DMS79 (cell line): ENCODE measurements around the gene RNLS.
"Not testable (repeated sequence)": the region's sequence is repeated elsewhere in the genome, so short reads cannot be mapped to it uniquely, and the experiment has no call there.

Experiments used
- DNase-seq: peaks from one replicate; lab custom pipeline; 2025; lab: John Stamatoyannopoulos, UW

Gene RNLS

GRCh38 chr10:88343761-88344484, 239.2 kb downstream of the RNLS start:
- no peak for DNase-seq

- no peak for DNase-seq
These were observed 240.3 kb downstream of the RNLS start for GRCh38 chr10:88342733-88343310.

- DNase-seq, result no peak
These were observed 246.0 kb downstream of the RNLS start for GRCh38 chr10:88337134-88337533.

DNA sequence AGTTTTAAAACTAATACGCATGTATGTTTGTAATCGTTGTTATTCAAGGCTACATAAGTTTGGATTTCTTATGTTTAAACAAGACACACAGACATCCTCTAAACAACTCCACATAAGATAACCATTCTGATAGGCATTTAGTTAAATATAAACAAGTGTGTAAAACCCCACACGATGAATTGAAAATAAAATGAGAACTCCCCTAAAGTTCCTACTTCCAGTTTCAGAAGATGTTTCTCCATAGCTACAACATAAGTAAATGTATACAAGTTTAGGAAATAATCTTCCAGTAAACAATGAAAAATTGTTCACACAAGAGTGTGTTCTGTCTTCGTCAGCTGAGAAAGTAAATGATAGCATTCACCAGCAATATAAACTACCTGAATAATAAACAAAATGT, 246.8 kb downstream of the RNLS start:
- DNase-seq, result no peak

GRCh38 chr10:88333248-88333630, 249.9 kb downstream of the RNLS start:
- no peak for DNase-seq

GRCh38 chr10:88332503-88333247, 250.4 kb downstream of the RNLS start:
- no peak for DNase-seq

GRCh38 chr10:88330174-88330573, 252.9 kb downstream of the RNLS start:
- DNase-seq, result no peak

DNA sequence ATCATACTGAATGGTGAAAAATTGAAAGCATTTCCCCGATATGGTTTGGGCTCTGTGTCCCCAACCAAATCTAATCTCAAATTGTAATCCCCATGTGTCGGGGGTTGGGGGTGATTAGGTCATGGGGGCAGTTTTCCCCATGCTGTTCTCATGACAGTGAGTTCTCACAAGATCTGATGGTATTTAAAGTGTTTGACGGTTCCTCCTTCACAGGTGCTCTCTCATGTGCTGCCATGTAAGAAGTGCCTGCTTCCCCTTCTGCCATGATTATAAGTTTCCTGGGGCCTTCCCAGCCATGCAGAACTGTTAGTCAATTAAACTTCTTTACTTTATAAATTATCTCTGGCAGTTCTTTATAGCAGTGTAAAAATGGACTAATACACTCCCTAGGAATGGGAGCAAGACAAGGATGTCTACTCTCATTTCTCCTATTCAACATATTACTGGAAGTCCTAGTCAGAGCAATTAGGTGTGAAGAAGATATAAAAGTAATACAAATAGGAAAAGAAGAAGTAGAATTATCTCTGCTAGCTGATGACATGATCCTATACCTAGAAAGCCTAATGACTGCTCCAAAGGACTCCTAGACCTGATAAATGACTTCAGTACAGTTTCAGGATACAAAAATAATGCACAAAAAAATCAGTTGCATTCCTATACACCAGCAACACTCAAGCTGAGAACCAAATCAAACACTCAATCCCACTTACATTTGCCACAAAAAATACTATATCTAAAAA, 260.6 kb downstream of the RNLS start:
- no peak for DNase-seq

GRCh38 chr10:88319960-88320517, 263.1 kb downstream of the RNLS start:
- DNase-seq, result no peak

- DNase-seq, result no peak
These were observed 264.3 kb downstream of the RNLS start for GRCh38 chr10:88318803-88319202.

DNA sequence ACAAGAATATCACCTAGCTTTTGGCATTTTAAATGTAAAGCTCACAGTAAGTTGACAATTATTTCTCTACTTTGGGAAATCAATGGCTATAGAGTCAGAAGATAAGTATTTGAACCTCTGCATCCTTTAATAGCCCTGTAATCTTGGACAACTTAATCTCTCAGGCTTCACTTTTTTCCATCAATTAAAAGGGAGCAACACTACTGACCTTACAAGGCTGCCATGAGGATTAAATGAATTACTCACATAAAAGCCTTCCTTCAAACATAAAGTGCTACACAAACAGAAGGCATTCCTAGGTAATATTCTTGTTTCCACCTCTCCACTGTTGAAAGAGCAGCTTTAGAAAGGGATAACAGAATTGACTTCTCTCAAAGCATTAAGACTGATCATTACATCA, 266.0 kb downstream of the RNLS start:
- DNase-seq, result no peak

DNA sequence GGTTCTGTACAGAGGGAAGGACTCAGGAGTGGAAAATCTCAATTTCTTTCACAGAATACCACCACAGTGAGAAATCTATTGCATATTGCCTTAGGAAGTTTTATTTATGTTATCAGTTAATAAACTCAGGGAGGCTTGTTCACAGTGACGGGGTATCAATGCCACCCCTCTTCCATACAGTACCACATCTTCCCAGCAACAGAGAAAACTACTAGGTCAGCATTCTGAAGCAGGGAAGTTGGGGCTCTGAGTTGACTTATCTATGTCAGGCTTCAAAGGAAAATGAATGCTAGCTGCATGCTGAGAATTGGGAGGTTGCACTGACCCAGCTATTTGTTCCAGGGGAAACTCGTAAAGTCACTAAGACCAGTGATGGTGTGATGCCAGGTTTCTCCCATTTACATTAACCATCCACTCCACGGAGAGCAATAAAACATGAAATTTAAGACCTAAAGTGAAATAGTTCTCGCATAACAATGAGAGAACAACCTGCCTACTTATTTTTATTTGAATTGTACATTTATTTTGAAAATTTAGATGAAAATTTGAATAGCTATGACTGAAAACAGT, 266.7 kb downstream of the RNLS start:
- no peak for DNase-seq

DNA sequence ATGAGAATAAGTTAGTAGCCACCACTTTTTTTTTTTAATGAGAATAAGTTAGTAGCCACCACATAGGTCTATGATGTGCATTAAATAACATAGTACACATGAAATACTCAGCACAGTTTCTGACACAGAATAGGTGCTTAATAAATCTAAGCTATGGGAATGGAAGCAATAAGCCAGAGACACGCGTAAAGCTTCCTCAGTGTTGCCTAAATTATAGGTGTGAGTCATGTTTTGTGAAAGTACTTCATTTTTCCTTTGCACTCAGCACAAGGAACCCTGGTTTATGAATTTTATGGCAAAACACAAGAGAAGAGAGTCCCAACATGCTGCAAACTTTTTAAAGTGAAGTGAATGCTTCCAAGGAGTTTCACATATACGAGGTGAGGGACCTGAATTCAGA, 267.4 kb downstream of the RNLS start:
- DNase-seq, result no peak

DNA sequence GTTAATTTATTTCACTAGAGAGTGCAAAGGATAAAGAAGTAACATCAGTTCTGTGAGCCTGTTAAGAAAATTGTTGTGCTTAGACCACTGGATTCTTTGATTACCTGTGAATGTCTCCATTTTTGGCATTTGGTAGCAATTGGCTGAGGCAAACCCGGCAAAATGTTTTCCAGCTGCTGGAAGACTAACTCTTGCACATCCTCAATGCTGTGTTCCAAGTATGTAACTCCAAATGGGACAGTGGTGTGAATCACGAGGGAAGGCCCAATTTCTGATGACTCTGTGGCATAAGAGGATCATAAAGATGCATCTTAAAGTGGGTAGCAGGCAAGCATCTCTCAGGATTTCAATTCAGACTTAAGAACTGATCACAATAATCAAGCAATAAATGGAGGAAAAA, 268.8 kb downstream of the RNLS start:
- no peak for DNase-seq

DNA sequence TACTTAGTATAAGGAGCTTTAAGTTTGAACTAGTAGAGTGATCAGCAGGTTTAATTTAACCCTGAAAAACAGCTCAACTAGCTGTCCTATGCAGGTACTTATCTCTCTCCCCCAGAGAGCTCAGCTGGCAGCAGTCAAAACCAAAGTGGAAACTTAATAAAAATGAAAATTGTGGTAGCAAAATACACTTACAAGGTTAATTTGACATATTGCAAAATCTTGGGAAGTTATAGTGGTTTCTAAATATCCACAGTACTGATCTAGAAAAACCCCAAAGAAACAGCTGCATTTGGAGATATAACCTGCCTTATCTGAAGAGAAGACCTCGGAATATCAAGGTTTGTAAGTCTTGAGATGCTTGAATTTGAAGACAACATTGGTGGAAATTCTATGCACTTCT, 269.2 kb downstream of the RNLS start:
- no peak for DNase-seq

DNA sequence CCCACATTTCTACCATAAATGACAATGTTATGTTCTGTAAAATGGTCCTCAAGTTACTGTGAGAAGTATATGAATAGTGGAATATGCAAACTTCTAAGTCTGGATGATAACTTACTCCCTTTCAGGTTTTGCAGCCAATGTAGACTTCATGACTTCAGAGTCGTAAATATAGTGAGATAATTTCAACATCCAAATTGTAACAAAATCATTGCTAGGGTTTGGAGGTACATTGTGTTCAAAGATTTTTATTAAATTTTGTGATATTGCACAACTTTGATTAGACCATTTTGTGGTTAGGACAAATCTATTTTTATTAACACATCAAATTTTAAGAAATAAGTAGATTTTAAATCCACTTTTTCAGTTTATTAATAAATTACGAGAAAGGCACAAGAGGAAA, 270.3 kb downstream of the RNLS start:
- DNase-seq, result no peak

GRCh38 chr10:88311264-88311663, 271.9 kb downstream of the RNLS start:
- DNase-seq, result no peak

- no peak for DNase-seq
These were observed 273.8 kb downstream of the RNLS start for GRCh38 chr10:88309365-88309764.

DNA sequence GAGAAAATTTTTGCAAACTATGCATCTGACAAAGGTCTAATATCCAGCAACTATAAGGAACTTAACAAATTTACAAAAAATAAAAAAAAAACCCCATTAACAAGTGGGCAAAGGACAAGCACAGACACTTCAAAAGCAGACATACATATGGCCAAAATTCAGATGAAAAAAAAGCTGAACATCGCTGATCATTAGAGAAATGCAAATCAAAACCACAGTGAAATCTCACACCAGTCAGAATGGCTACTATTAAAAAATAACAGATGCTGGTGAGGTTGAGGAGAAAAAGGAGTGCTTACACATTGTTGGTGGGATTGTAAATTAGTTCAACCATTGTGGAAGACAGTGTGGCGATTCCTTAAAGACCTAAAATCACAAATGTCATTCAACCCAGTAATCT, 274.8 kb downstream of the RNLS start:
- not testable (repeated sequence) for DNase-seq

- DNase-seq, result no peak
These were observed 283.3 kb downstream of the RNLS start for GRCh38 chr10:88299787-88300186.

- DNase-seq, result no peak
These were observed 286.0 kb downstream of the RNLS start for GRCh38 chr10:88297103-88297502.

DNA sequence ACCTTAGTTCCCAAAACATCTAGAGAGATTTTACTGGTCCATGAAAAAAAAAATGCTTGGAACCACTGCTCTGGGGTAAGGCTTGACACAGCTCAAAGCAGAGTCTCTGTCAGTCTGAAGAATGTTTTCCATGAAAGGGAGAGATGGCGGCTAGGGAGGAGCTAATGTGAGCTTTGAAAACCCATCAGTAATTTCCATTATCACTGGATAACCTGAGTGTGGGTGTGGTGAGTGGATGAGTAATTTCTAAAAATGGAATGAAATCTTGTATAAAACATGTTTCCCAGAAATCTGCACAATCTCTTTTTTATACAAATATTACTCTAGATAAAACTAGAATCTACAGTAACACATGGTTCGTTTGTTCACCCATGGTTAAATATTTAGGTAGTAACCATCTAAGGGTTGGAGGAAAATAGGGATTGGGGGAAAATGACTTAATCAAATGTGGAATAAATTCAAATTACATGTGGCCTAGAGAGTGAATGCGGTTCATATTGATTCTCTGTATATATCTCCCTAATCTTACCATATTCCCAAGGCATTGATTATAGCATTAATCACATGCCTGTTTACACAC, 289.4 kb downstream of the RNLS start:
- DNase-seq, result no peak
